Panc1 (cell line): ENCODE measurements around the gene CPB1.

Source experiments
- CTCF ChIP-seq: fragments of 450-650 bp; IDR thresholded peaks from 2 replicates; pipeline ENCODE4 v1.5.1; 2017; ENCODE audit warnings: mild to moderate bottlenecking
- POLR2AphosphoS5 ChIP-seq: IDR thresholded peaks from 2 replicates; pipeline ENCODE4 v1.6.1; 2012; ENCODE audit warnings: mild to moderate bottlenecking, low read depth, low read length, moderate library complexity
- REST ChIP-seq, 2 experiments: IDR thresholded peaks; 2 replicates each; pipeline ENCODE4 v1.6.1; 2011 to 2012; ENCODE audit warnings: low read depth in 2 of 2, control low read depth in 1 of 2, low read length in 1 of 2, mild to moderate bottlenecking in 1 of 2, moderate library complexity in 1 of 2; ENCODE audit not compliant: insufficient read depth in 1 of 2

- TF ChIP-seq CTCF (no peak), REST (IDR thresholded peaks at IDR 0.05; ENCODE audit: insufficient read depth in 1 of 2, low read depth in 2 of 2, low read length in 1 of 2) (no peak), POLR2AphosphoS5 (no peak)
These were observed 35.7 kb downstream of the CPB1 start for GRCh38 chr3:148863297-148863696.
